HG02623 (cell line): Measurements from ENCODE around the gene RAB4B.
"Not testable (repeated sequence)": the region's sequence is repeated elsewhere in the genome, so short reads cannot be mapped to it uniquely, and the experiment has no call there.

Experiments
- ATAC-seq: cut with Tn5 transposase; IDR thresholded peaks from one replicate; pipeline ENCODE4 v1.9.1; 2021; ENCODE audit warnings: moderate library complexity; ENCODE audit not compliant: unreplicated experiment

Gene RAB4B

DNA sequence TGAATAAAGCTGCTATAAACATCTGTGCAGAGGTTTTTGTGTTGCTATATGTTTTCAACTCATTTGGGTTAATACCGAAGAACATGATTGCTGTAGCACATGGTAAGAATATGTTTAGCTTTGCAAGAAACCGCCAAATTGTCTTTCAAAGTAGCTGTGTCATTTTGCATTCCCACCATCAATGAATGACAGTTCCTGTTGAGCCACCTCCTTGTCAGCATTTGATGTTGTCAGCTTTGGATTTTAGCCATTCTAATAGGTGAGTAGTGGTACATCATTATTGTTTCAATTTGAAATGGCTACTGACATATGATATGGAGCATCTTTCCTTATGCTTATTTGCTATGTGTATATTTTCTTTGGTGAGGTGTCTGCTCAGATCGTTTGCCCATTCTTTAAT, 64.0 kb downstream of the RAB4B start:
- not testable (repeated sequence) for ATAC-seq

GRCh38 chr19:40842997-40843652, 65.1 kb downstream of the RAB4B start:
- ATAC-seq: not testable (repeated sequence)

- ATAC-seq: not testable (repeated sequence)
Measured at GRCh38 chr19:40843653-40844052, 65.6 kb downstream of the RAB4B start.
